ENCODE measurements around the gene PHF20. TPM values are rescaled to one million over a fixed set of nuclear protein-coding genes. Genes with fewer than 3 reads are reported as not detected.

PHF20 gene
- total and polyA plus RNA-seq, 12 donors: 23.4 to 44.7 (median 36.0) TPM

- TF ChIP-seq CTCF (IDR thresholded peaks at IDR 0.05): no peak
- intact Hi-C loops (cut with DNase I): no loop called here
- 86 to 88% methylated on average over 4 of the region's 4 CpGs for WGBS, 2 donors
- Histone ChIP-seq H3K9me3 (no peaks in the 10 kb centered on the region), H3K4me1 (peaks cover 10 to 50% (median 41%) of the 10 kb centered on the region in 9 donors), H3K27me3 (no peaks in the 10 kb centered on the region), H3K27ac (peak overlapping the region in 5 of 10 donors; percentile 85 to 95 (median 94)), H3K36me3 (no peaks in the 10 kb centered on the region), H3K4me3 (no peak overlapping the region)
- DNase-seq (no peak), ATAC-seq (no peak)
Measured at GRCh38 chr20:35766843-35767242, 5.0 kb upstream of the PHF20 start.

- no peaks in the 10 kb centered on the region for H3K36me3 ChIP-seq
- DNase-seq (peak; percentile 64 to 85), ATAC-seq (peak; percentile 8 to 72 (median 56))
- H3K4me1 ChIP-seq: peaks cover 12 to 56% (median 49%) of the 10 kb centered on the region in 9 donors
- peak overlapping the region in 2 of 10 donors; percentile 11 to 25 for H3K4me3 ChIP-seq
- no peaks in the 10 kb centered on the region for H3K27me3 ChIP-seq
- 53 to 63% methylated on average over 12 of the region's 12 CpGs for WGBS, 2 donors
- H3K9me3 ChIP-seq: no peaks in the 10 kb centered on the region
- peak overlapping the region; percentile 82 to 95 (median 92) for H3K27ac ChIP-seq
- intact Hi-C loops (cut with DNase I): loop anchor here in 2 of 10 donors (2.0 kb wide), 1 partner anchor 25 kb away; the partner anchor contains the start of gene RBM39 (in 2 of the 2)
- no peak for TF ChIP-seq CTCF (IDR thresholded peaks at IDR 0.05)
Measured at GRCh38 chr20:35767683-35768481, 3.9 kb upstream of the PHF20 start.

- Histone ChIP-seq H3K9me3 (no peaks in the 10 kb centered on the region), H3K4me3 (no peak overlapping the region), H3K27ac (peak overlapping the region; percentile 82 to 95 (median 92)), H3K36me3 (no peaks in the 10 kb centered on the region), H3K27me3 (no peaks in the 10 kb centered on the region), H3K4me1 (peaks cover 19 to 67% (median 58%) of the 10 kb centered on the region in 9 donors)
- ATAC-seq: peak; percentile 52 to 79 (median 73)
- peak; percentile 93 to 94 for DNase-seq
- 35 to 37% methylated on average over 5 of the region's 5 CpGs for WGBS, 2 donors
- intact Hi-C loops (cut with DNase I): loop anchor here in 3 of 10 donors (1.0 to 2.0 kb wide), 2 partner anchors 26 to 27 kb away; partner anchors contain the start of gene RBM39 (in 3 of the 3)
- no peak for TF ChIP-seq CTCF (IDR thresholded peaks at IDR 0.05)
Measured at GRCh38 chr20:35768731-35769664, 2.8 kb upstream of the PHF20 start.

- peak overlapping the region in 7 of 10 donors; percentile 68 to 92 (median 79) for H3K4me3 ChIP-seq
- DNase-seq (no peak), ATAC-seq (no peak)
Measured at GRCh38 chr20:35771367-35771688, 487 bp upstream of the PHF20 start.

More at GRCh38 chr20:35771367-35771688, 487 bp upstream of the PHF20 start:
- no peak for TF ChIP-seq CTCF (IDR thresholded peaks at IDR 0.05)
- no peaks in the 10 kb centered on the region for H3K27me3 ChIP-seq
- peaks cover 19 to 83% (median 68%) of the 10 kb centered on the region in 9 donors for H3K4me1 ChIP-seq
- no peaks in the 10 kb centered on the region for H3K9me3 ChIP-seq
- WGBS, 2 donors: 72 to 75% methylated on average over 9 of the region's 9 CpGs
- H3K36me3 ChIP-seq: peaks cover 0 to 14% (median 0%) of the 10 kb centered on the region in 9 donors
- H3K27ac ChIP-seq: peak overlapping the region; percentile 78 to 96 (median 92)
- intact Hi-C loops (cut with DNase I): loop anchor here in 2 of 10 donors (1.0 kb wide), 1 partner anchor 29 kb away; the partner anchor contains the start of gene RBM39 (in 2 of the 2)
